ENCODE results near the gene GPX8.

Gene GPX8

GRCh38 chr5:55146080-55146479 lies 13.9 kb upstream of the GPX8 start:
- TF ChIP-seq CTCF (IDR thresholded peaks at IDR 0.05; ENCODE audit: unreplicated experiment in 3 of 3) = no peak
- peaks cover 13% of the 10 kb centered on the region for H3K27me3 Mint-ChIP-seq (ENCODE audit: low read depth)
- H3K27ac Mint-ChIP-seq = no peak overlapping the region
- H3K4me3 Mint-ChIP-seq = no peak overlapping the region
- peaks cover 4% of the 10 kb centered on the region for H3K4me1 Mint-ChIP-seq
- no peaks in the 10 kb centered on the region for H3K36me3 Mint-ChIP-seq (ENCODE audit: low read depth)
- H3K9me3 Mint-ChIP-seq = no peaks in the 10 kb centered on the region

- H3K4me3 Mint-ChIP-seq = no peak overlapping the region
- H3K9me3 Mint-ChIP-seq = no peaks in the 10 kb centered on the region
- no peak overlapping the region for H3K27ac Mint-ChIP-seq
- peak; percentile 95 to 97 (median 96) for TF ChIP-seq CTCF (IDR thresholded peaks at IDR 0.05; ENCODE audit: unreplicated experiment in 3 of 3)
- peaks cover 14% of the 10 kb centered on the region for H3K27me3 Mint-ChIP-seq (ENCODE audit: low read depth)
- H3K4me1 Mint-ChIP-seq = peaks cover 4% of the 10 kb centered on the region
- H3K36me3 Mint-ChIP-seq (ENCODE audit: low read depth) = no peaks in the 10 kb centered on the region
Measured at GRCh38 chr5:55146543-55147151, 13.3 kb upstream of the GPX8 start.

- Mint-ChIP-seq H3K4me1 (peaks cover 4% of the 10 kb centered on the region), H3K27ac (no peak overlapping the region), H3K27me3 (ENCODE audit: low read depth) (peaks cover 27% of the 10 kb centered on the region), H3K4me3 (no peak overlapping the region), H3K36me3 (ENCODE audit: low read depth) (no peaks in the 10 kb centered on the region), H3K9me3 (no peaks in the 10 kb centered on the region)
- TF ChIP-seq CTCF (IDR thresholded peaks at IDR 0.05; ENCODE audit: unreplicated experiment in 3 of 3) = no peak
Measured at GRCh38 chr5:55149308-55149795, 10.6 kb upstream of the GPX8 start.

GRCh38 chr5:55151923-55152842 lies 7.8 kb upstream of the GPX8 start:
- no peak overlapping the region for H3K4me3 Mint-ChIP-seq
- no peak for TF ChIP-seq CTCF (IDR thresholded peaks at IDR 0.05; ENCODE audit: unreplicated experiment in 3 of 3)
- no peaks in the 10 kb centered on the region for H3K9me3 Mint-ChIP-seq
- peaks cover 33% of the 10 kb centered on the region for H3K27me3 Mint-ChIP-seq (ENCODE audit: low read depth)
- H3K27ac Mint-ChIP-seq = no peak overlapping the region
- H3K4me1 Mint-ChIP-seq = no peaks in the 10 kb centered on the region
- no peaks in the 10 kb centered on the region for H3K36me3 Mint-ChIP-seq (ENCODE audit: low read depth)

- Mint-ChIP-seq H3K4me1 (no peaks in the 10 kb centered on the region), H3K36me3 (ENCODE audit: low read depth) (no peaks in the 10 kb centered on the region)
Measured at GRCh38 chr5:55154873-55155272, 5.1 kb upstream of the GPX8 start.

More at GRCh38 chr5:55154873-55155272, 5.1 kb upstream of the GPX8 start:
- no peak overlapping the region for H3K27ac Mint-ChIP-seq
- no peaks in the 10 kb centered on the region for H3K9me3 Mint-ChIP-seq
- peaks cover 30% of the 10 kb centered on the region for H3K27me3 Mint-ChIP-seq (ENCODE audit: low read depth)
- peak overlapping the region in 1 of 3 experiments; percentile 6 for H3K4me3 Mint-ChIP-seq
- no peak for TF ChIP-seq CTCF (IDR thresholded peaks at IDR 0.05; ENCODE audit: unreplicated experiment in 3 of 3)

All from nephron (organoid).